GM21529 (cell line): ENCODE measurements around the gene UCK2.
"Not testable (repeated sequence)": the region's sequence is repeated elsewhere in the genome, so short reads cannot be mapped to it uniquely, and the experiment has no call there.

Source experiments
- ATAC-seq: cut with Tn5 transposase; IDR thresholded peaks from one replicate; pipeline ENCODE4 v1.9.1; 2021; ENCODE audit not compliant: unreplicated experiment

Gene UCK2

DNA sequence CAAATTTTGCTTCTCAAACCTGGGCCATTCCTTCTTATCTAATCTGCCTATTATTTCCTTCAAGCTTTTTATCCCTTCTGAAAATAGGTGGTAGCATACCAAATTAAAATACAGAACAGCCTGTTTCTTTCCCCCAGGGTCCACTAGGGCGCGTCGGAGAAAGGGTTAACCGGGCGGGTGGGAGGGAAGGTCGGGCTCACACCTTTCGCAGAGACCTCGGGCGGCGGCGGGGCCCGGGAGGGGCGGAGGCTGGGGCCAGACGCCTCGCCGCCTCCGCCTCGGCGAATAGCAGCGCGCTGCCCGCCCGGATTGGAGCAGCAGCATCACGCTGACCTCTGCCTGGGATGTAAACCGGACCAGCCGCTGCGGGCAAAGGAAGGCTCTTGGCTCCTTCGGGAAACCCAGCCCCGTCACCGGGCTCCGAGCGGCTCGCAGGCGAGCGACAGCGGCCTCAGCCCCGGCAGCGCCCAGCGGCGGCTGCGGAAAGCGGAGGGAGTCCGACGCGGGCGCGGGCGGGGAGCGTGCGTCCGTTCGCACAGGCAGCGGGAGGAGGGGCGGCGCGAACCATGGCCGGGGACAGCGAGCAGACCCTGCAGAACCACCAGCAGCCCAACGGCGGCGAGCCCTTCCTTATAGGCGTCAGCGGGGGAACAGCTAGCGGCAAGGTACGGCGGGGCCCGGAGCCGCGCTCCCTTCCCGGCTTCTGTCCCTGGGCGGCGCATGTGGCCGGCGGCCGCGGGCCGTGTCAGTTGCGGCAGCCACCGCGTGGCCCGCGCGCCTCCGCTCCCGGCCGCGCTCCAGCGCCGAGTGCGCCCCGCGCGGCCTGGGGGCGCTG lies at the start of gene UCK2:
TSS of gene UCK2 (plus strand) at position 347 of the 835 bp plus-strand sequence. CDS start at position 567, 220 bp downstream.
- ATAC-seq = peak; percentile 60

DNA sequence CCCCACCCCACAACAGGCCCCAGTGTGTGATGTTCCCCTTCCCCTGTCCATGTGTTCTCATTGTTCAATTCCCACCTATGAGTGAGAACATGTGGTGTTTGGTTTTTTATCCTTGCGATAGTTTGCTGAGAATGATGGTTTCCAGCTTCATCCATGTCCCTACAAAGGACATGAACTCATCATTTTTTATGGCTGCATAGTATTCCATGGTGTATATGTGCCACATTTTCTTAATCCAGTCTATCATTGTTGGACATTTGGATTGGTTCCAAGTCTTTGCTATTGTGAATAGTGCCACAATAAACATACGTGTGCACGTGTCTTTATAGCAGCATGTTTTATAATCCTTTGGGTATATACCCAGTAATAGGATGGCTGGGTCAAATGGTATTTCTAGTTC lies 49.2 kb upstream of the UCK2 start:
- ATAC-seq = not testable (repeated sequence)

DNA sequence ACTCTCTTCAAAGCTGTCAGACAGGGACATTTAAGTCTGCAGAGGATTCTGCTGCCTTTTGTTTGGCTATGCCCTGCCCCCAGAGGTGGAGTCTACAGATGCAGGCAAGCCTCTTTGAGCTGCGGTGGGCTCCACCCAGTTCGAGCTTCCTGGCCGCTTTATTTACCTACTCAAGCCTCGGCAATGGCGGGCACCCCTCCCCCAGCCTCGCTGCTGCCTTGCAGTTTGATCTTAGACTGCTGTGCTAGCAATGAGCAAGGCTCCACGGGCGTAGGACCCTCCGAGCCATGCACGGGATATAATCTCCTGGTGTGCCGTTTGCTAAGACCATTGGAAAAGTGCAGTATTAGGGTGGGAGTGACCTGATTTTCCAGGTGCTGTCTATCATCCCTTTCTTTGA lies 43.9 kb upstream of the UCK2 start:
- ATAC-seq = not testable (repeated sequence)

DNA sequence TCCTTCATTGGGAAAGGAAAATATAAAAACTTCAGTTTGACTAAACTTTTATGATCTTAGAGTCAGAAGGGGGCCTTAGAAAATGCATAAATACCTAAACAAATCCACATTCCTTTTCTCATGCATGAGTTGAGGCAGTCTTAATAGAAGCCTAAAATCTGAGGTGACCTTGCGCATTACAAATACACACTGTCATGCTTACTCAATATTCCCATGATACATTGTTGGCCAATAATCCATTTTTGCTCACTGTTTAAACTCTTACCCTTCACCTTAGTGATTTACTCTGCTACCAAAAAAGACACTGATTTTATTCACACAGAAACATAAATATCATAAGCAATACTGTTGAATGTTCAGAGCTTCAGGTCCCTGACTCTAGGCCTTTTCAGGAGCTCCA lies 39.7 kb upstream of the UCK2 start:
- no peak for ATAC-seq

DNA sequence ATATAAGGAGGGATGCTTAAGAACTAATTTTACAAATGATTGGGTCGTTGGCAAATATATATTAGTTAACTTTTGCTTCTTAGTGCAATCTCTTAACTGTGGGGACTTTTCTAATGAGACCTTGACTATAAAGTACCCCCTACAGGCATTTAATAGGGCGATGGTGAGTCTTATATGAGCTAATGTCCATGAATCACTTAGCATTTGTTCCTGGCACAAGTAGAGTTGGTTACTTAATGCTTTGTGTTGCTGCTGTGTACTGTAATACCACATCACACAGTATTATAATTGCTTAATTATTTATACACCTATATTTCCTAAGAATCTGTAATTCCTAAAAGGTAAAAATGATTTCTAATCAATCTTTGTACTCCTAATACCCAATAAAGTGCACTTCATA lies 33.5 kb upstream of the UCK2 start:
- ATAC-seq = no peak

DNA sequence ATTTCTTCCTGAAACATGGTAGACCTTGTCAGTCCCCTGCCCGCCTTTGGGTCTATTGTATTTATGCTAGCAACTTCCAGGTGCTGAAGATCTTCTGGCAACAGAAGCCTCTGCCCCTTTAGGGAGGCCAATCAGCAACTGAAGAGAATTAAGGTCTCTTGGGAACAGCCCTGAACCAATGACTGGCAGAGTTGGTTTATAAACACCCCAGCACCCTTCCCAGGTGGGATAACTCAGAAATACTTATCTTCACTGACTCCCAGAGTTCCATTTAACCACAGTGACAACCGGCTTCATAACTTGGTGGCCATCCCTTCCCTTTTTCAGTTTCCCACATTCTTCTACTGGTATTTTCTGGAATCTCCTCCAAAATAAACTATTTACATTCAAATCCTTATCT lies 31.5 kb upstream of the UCK2 start:
- no peak for ATAC-seq

DNA sequence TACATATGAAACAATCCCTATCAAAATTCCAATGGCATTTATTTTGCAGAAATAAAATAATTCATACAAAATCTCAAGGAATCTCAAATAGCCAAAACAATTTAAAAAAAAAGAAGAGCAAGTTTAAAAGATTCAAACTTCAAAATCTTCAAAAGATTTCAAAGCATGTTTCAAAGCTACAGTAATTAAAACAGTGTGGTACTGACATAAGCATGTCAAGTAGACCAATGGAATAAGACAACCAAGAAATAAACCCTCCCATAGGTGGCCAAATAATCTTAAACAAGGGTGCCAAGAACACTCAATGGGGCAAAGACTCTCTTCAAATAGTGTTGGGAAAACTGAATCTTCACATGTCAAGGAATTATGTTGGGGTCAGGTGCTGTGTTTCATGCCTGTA lies 28.0 kb upstream of the UCK2 start:
- ATAC-seq = no peak

DNA sequence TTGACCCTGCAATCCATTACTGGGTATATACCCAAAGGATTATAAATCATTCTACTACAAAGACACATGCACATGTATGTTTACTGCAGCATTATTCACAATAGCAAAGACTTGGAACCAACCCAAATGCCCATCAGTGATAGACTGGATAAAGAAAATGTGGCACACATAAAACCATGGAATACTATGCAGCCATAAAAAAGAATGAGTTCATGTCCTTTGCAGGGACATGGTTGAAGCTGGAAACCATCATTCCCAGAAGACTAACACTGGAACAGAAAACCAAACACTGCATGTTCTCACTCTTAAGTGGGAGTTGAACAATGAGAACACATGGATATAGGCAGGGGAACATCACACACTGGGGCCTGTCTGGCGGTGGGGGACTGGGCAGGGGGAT lies 22.9 kb upstream of the UCK2 start:
- not testable (repeated sequence) for ATAC-seq

DNA sequence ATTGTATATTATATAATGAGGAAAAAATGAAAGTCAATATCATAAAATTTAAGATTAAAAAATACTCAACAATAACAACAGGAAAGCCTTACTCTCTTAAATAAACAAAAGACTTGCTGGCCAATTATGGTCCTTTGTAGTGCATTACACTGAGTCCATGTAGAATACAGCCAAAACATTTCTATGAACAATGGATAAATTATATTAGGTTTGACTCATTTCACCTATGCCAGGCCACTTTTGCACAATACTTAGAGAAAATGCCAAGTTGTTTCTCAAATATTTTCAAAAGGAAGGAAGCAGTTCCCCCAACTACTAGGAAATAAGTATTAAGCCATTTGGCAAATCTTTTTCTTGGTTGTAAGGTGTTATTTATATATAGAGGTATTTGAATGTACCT lies 19.8 kb upstream of the UCK2 start:
- no peak for ATAC-seq

DNA sequence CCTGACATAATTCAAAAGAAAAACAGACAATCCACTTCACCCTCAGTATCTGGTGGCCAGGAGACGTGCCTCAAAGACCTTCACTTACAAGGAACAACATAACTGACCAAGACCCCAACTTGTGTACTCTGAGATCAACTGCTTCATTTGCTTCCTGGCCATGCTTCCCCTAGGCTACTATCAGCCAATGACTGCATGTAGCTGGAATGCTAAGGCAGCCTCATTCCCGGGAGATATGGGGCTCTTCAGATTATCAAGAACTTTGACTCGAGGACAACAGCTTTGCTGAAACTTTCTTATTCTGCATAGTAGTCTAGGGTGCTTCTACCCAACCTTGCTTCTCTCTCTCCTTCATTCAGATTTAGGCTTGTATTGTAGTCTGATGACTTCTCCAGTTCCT lies 11.7 kb upstream of the UCK2 start:
- no peak for ATAC-seq

DNA sequence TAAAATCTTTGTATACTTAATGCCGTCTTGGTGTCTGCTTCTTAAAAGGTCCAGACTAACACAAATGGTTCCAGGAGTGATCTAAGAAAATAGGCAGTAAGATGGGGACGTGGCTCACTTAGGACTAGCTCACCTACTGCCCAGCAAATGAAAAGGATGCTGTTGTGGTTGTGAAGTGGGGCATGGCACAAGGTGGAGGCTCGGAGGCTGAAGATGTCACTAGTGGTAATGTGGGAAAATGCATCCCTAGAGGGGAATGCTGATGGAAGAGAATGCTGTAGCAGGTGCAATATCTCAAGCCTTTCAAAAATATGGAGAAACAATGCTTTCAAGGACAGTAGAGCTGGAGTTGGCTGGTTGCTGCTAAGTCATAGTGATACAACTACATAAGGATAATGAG lies 11.3 kb upstream of the UCK2 start:
- ATAC-seq = no peak

DNA sequence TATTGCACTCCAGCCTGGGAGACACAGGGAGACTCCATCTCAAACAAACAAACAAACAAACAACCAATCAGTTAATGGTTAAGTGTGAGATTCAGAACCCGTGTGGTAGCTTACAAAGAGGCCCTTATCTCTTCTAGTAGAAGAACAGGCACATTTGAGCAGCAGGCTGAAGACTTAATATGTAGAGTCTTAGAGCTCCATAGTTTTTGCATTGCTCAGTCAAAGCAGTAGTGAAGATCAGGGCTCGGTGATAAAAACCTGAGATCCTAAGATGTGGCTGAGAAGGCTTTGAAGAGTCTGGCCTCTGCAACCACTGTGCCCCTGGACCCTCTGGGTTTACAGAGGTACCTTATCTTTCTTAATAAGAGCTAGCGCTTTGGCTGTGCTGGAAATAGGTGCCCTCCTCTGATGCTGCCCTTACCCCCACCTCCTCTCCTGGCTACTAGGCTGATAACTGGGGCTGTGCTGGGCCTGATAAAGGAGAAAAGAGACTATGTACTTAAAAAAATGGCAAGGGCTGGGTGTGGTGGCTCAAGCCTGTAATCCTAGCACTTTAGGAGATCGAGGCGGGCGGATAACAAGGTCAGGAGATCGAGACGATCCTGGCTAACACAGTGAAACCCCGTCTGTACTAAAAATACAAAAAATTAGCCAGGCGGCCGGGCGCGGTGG lies 10.5 kb upstream of the UCK2 start:
- ATAC-seq = no peak

DNA sequence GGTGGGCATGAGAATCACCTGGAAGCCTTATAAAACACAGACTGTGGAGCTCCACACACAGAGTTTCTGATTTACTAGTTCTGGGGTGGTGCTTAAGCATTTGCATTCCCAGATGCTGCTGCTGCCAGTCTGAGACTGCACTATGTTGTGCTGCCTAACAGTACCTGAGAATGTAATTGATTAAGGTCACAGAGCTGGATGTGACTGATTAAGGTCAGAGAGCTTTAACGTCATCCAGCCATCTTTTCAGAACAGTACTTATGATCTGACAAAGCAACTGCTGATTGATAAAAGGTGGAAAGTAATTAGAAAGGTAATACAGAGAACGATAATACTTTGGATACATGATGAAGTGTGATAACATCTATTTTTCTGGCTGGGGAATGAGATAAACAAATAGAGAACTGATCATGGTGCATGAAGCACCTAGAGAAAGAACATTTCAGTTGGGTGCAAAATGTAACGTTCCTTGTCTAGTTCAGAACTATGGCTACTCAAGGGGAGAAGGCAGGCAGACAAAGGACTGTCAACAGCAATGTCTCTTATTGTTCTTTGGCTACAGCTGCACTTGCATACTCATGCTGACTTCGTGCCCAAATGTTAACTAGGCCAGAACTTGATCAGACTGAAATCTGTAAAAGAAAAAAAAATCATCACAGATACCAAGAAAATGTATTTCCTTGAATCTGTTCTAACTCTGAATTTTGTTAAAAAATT lies 3.7 kb upstream of the UCK2 start:
- no peak for ATAC-seq

DNA sequence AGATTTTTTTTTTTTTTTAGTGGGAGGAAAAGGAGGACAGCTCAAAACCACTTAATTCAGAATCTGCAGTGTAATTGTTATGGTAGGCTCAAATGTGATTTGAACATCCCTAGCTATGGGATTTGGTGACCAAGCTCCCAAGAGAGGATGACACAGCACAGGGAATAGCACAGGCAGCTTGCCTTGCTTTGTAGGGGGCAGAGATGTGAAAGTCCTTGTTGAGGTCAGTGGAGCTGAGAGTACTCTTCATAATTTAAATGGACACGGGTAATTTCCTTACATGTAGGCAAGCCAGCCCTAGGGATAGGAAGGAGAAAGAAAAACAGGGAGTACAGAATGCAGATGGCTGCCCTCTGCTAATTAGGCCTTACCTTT lies 3.2 kb upstream of the UCK2 start:
- ATAC-seq = no peak

DNA sequence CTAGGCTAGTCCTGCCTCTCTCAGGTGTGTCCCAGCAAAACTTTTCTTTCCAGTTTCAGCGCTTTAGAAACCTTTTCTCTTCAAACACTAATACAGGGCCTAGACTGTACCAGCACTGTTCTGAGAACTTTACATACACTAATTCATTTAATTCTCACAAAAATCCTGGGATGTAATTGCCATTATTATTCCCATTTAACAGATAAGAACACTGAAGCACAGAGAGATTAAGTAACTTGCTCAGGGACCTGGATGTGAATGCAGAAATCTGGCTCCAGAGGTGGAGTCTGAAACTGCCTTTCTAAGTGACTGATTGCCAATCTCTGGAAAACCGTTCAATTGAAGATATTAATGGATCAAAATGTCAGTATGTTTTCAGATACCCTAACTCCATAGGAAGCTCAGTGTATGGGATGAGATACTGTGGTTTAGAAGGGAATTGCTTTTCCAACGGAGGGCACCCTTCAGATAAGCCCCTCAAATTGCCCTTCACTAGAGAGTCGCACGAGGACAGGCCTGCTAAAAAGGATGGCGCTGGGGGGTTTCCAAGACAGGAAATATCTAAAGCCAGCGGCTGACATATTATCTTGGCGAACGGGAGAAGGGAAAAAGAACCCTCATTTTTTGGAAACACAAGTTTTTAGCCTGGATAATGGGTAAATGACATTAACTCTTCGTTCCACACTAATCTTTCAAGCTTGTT lies 698 bp upstream of the UCK2 start:
- no peak for ATAC-seq

DNA sequence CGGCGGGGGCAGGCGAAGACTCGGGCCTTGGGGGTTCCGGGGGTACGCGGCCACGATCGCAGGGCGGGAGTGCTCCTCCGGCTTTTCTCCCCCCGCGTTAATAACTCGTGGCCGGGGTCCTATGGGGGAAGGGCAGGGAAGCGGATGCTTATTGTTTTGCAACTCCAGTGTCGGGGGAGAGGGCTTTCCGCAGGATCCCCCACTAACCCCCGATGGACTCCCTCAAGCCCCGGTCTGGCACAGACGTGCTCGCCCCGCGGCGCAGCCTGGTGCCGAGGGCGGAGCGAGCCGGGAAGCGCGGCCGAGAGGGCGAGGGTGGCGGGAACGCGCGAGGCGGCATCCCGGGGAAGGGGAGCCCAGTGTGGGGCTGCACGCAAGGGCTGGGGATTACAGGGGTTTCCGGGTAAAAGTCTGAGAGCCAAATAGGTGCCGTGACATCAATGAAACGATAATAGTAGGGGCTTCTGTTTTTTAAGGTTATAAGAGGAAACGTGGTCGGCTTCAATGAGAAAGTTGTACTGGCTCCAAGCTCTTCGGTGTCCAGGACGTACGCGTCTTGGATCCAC lies 772 bp downstream of the UCK2 start:
- peak; percentile 43 for ATAC-seq

DNA sequence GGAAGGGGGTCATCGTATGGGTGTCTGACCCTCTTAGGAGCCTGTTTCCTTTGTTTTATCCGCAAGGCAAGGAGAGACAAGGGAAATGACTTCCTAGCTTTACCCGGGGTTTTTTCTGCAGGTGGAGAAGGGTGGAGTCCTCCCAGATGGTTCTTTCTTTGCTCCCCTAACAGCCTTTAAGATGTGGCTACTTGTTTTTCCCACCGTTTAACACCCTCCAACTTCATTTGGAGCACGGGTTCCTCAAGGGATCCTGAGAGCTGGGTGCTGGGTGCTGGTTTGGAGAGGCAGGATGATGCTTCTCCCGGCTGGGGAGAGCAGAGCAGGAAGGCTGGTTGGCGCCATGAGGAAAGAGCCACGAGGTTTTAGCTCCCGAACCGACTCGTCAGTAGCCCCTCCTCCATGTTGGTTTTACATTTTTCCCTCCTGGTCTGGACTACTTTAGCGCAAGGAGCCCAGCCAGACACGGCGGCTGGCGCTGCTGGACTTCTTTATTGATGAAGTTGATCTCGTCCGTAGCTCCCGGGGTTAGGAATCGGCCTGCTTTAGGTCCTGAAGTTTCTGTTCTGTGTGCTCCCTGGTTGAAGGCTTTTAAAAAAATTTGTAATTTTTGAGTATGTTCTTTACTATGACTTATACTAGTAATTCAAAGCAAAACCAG lies 1.4 kb downstream of the UCK2 start:
- peak; percentile 18 for ATAC-seq

DNA sequence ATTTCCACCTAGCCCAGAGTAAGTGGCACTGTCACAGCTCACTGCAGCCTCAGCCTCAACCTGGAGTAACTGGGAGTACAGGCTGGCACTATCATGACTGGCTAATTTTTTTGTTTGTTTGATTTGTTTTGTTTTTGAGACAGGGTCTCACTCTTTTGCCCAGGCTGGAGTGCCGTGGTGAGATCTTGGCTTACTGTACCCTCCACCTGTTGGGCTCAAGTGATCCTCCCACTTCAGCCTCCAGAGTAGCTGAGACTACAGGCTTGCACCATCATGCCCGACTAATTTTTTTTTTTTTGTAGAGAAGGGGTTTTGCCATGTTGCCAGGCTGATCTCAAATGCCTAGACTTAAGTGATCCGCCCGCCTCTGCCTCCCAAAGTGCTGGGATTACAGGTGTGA lies 2.5 kb downstream of the UCK2 start:
- no peak for ATAC-seq

DNA sequence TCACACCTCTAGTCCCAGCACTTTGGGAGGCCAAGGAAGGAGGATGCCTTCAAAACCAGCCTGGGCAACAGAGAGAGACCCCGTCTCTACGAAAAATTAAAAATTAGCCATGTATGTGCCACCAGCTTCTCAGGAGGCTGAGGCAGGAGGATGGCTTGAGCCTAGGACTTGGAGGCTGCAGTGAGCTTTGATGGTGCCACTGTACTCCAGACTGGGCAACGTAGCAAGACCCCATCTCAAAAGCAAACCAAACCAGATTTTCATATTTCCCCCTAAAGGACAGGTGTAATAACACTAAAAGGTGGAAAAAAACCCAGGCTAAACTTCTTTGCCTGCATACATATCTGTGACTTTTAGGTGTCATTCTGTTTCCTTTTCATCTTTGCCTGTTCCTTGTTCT lies 3.7 kb downstream of the UCK2 start:
- ATAC-seq = no peak

DNA sequence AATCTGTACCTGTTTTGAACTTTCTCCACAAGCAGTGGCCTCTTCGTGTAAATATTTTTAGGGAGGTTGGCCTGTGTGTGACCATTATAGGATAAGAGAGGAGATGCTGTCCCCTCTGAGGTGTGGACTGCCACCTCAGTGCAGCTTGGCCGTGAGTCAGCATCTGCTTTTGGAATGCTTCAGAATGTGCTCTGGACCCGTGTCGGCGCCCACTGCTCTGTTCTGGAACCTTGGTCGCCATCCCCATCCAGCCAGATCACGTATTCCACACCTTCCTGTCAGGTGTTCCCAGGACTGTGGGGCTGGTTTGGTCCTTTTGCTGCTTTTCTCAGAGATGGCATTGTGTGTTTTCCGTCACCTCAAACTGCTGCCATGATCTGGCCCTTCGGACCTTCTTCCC lies 5.5 kb downstream of the UCK2 start:
- no peak for ATAC-seq

DNA sequence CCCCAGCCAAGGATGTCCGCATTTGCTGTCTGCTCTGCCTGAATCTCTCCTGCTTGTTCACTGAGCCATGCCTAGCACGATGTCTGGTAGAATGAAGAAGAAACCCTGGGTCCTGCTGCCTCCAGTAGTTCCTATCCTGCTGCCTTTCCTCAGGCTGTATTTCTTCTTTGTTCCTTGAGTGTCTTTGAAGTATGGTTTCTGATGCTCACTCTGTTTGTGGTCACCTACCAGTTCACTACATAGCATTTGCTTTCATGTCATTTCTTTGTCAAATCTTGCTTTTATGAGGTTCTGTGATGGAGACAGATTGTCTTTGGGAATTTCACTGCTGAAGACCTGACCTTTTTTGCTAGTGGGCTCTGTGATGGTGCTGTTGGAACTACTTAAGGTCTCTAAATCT lies 5.9 kb downstream of the UCK2 start:
- no peak for ATAC-seq
